ENCODE measurements around the gene DOCK9.

The DOCK9 gene

DNA sequence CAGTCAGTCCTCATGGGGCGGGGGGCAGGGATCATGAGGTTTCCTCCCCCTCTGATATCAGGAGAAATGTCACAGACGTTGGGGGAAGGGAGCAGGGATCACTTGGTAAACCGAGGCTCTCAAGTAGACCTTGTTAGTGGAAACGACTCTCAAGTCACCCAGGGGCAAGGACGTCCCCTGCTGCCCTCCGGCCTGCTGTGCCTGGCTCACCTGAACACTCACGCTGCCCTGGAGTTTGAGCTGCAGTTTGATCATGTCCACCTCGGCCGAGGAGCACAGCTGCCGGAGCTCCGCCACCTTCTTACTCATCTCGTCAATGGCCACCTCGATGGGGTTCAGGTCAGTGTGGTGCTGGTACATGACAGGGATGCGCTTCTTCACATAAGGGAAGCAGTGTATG lies 177.8 kb downstream of the DOCK9 start:
- no peaks in the 10 kb centered on the region for H3F3A ChIP-seq (ENCODE audit: insufficient read depth, low read length)
- no peaks in the 10 kb centered on the region for H3K4me1 ChIP-seq (ENCODE audit: insufficient read depth, low read length, severe bottlenecking)
- no peaks in the 10 kb centered on the region for H3K27me3 ChIP-seq (ENCODE audit: insufficient read depth, low read length)
- no peak overlapping the region for H3K27ac ChIP-seq (ENCODE audit: low read depth, low read length, poor library complexity, severe bottlenecking)
- TF ChIP-seq CTCF (IDR thresholded peaks at IDR 0.05; ENCODE audit: low read length) (no peak), EZH2 (IDR thresholded peaks at IDR 0.05; ENCODE audit: borderline replicate concordance, low read length) (no peak)
- no peaks in the 10 kb centered on the region for H3K9me2 ChIP-seq (ENCODE audit: low read depth, low read length)
- no peaks in the 10 kb centered on the region for H3K36me3 ChIP-seq (ENCODE audit: insufficient read depth, low read length)
- no peak overlapping the region for H3K9ac ChIP-seq (ENCODE audit: low read length)
- H3K79me2 ChIP-seq (ENCODE audit: insufficient read depth, low read length): no peaks in the 10 kb centered on the region
- H4K20me1 ChIP-seq (ENCODE audit: insufficient read depth, low read length): no peaks in the 10 kb centered on the region
- no peak overlapping the region for H3K4me3 ChIP-seq (ENCODE audit: low read depth, low read length, poor library complexity, severe bottlenecking)
- no peak overlapping the region for H2AFZ ChIP-seq (ENCODE audit: low read length)
- H3K9me3 ChIP-seq (ENCODE audit: low read length): no peaks in the 10 kb centered on the region
- H3K4me2 ChIP-seq (ENCODE audit: low read length): no peak overlapping the region

GRCh38 chr13:98798849-98799645 lies 178.8 kb downstream of the DOCK9 start:
- Histone ChIP-seq H4K20me1 (ENCODE audit: insufficient read depth, low read length) (no peaks in the 10 kb centered on the region), H3F3A (ENCODE audit: insufficient read depth, low read length) (no peaks in the 10 kb centered on the region), H3K36me3 (ENCODE audit: insufficient read depth, low read length) (no peaks in the 10 kb centered on the region), H3K4me1 (ENCODE audit: insufficient read depth, low read length, severe bottlenecking) (no peaks in the 10 kb centered on the region), H3K9me3 (ENCODE audit: low read length) (no peaks in the 10 kb centered on the region), H3K27me3 (ENCODE audit: insufficient read depth, low read length) (no peaks in the 10 kb centered on the region), H3K4me3 (ENCODE audit: low read depth, low read length, poor library complexity, severe bottlenecking) (no peak overlapping the region), H3K27ac (ENCODE audit: low read depth, low read length, poor library complexity, severe bottlenecking) (no peak overlapping the region), H2AFZ (ENCODE audit: low read length) (no peak overlapping the region), H3K79me2 (ENCODE audit: insufficient read depth, low read length) (no peaks in the 10 kb centered on the region), H3K9me2 (ENCODE audit: low read depth, low read length) (no peaks in the 10 kb centered on the region), H3K9ac (ENCODE audit: low read length) (no peak overlapping the region), H3K4me2 (ENCODE audit: low read length) (no peak overlapping the region)
- no peak for TF ChIP-seq CTCF (IDR thresholded peaks at IDR 0.05; ENCODE audit: low read length)
- no peak for TF ChIP-seq EZH2 (IDR thresholded peaks at IDR 0.05; ENCODE audit: borderline replicate concordance, low read length)

- H3K27ac ChIP-seq (ENCODE audit: low read depth, low read length, poor library complexity, severe bottlenecking): no peak overlapping the region
- no peaks in the 10 kb centered on the region for H3F3A ChIP-seq (ENCODE audit: insufficient read depth, low read length)
- no peak overlapping the region for H3K9ac ChIP-seq (ENCODE audit: low read length)
- no peaks in the 10 kb centered on the region for H3K36me3 ChIP-seq (ENCODE audit: insufficient read depth, low read length)
- H3K9me3 ChIP-seq (ENCODE audit: low read length): no peaks in the 10 kb centered on the region
- TF ChIP-seq EZH2 (IDR thresholded peaks at IDR 0.05; ENCODE audit: borderline replicate concordance, low read length): no peak
- TF ChIP-seq CTCF (IDR thresholded peaks at IDR 0.05; ENCODE audit: low read length): no peak
- H3K9me2 ChIP-seq (ENCODE audit: low read depth, low read length): no peaks in the 10 kb centered on the region
- H3K4me1 ChIP-seq (ENCODE audit: insufficient read depth, low read length, severe bottlenecking): no peaks in the 10 kb centered on the region
- no peak overlapping the region for H3K4me2 ChIP-seq (ENCODE audit: low read length)
- no peaks in the 10 kb centered on the region for H3K27me3 ChIP-seq (ENCODE audit: insufficient read depth, low read length)
- H3K4me3 ChIP-seq (ENCODE audit: low read depth, low read length, poor library complexity, severe bottlenecking): no peak overlapping the region
- H4K20me1 ChIP-seq (ENCODE audit: insufficient read depth, low read length): no peaks in the 10 kb centered on the region
- H2AFZ ChIP-seq (ENCODE audit: low read length): no peak overlapping the region
- H3K79me2 ChIP-seq (ENCODE audit: insufficient read depth, low read length): no peaks in the 10 kb centered on the region
These were observed 180.4 kb downstream of the DOCK9 start for GRCh38 chr13:98797456-98797855.
